T-helper 22 cell (primary cell): Measurements from ENCODE around the gene RDH5.
"Not testable (repeated sequence)": the region's sequence is repeated elsewhere in the genome, so short reads cannot be mapped to it uniquely, and the experiment has no call there.

ENCODE experiments used
- DNase-seq: peaks from one replicate; pipeline ENCODE4 v3.0.0-alpha.2; 2020; ENCODE audit warnings: low read depth

RDH5 gene

GRCh38 chr12:55745361-55746173 lies 25.4 kb downstream of the RDH5 start:
- no peak for DNase-seq

- no peak for DNase-seq
Measured at GRCh38 chr12:55746174-55746912, 26.1 kb downstream of the RDH5 start.

- no peak for DNase-seq
Measured at GRCh38 chr12:55746913-55747231, 26.7 kb downstream of the RDH5 start.

- no peak for DNase-seq
Measured at GRCh38 chr12:55748230-55748993, 28.2 kb downstream of the RDH5 start.

GRCh38 chr12:55755246-55755645 lies 35.1 kb downstream of the RDH5 start:
- no peak for DNase-seq

GRCh38 chr12:55757701-55758100 lies 37.5 kb downstream of the RDH5 start:
- no peak for DNase-seq

- not testable (repeated sequence) for DNase-seq
Measured at GRCh38 chr12:55758575-55758974, 38.4 kb downstream of the RDH5 start.

GRCh38 chr12:55760663-55761062 lies 40.5 kb downstream of the RDH5 start:
- no peak for DNase-seq

GRCh38 chr12:55762646-55763045 lies 42.5 kb downstream of the RDH5 start:
- DNase-seq, result no peak

- no peak for DNase-seq
Measured at GRCh38 chr12:55765736-55766290, 45.6 kb downstream of the RDH5 start.

- DNase-seq, result no peak
Measured at GRCh38 chr12:55767156-55767555, 47.0 kb downstream of the RDH5 start.

GRCh38 chr12:55771736-55772135 lies 51.5 kb downstream of the RDH5 start:
- DNase-seq, result no peak
